ENCODE data around the gene GMPPB. TPM values are rescaled to one million over a fixed set of nuclear protein-coding genes. Genes with fewer than 3 reads are reported as not detected.

Gene GMPPB
- total RNA-seq, 4 donors from 2014 or later, result 15.6 to 31.7 (median 27.3) TPM

DNA sequence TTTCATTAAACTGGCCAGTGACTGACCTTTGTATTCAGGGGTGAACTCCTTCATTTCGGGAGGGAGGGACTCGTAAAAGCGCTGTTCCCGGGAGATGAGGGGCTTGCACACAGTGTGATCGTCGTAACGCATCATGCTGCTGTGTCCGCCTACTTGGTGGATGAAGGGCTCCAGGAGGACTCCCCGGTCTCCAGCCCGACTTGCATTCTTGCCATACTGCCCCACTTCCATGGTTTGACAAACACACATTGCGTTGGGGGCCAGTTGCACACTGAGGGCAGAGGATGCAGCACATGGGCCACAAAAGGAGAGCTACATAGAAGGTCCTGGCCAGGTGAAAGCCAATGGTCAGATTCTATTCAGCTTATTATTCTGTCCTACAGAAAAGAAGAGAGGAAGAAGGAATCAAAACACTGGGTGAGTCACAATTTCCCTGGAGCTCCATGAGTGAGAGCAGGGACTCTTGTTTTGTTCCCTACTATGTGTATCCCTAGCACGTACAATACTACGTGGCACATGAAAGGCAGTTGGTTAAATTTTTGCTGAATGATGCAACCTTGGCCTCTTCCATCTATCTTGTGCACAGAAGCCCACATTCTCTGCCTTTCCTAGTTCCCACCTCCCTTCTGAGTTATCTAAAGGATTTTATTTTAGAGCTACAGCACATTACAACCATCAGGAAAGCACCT, 24.2 kb upstream of the GMPPB start:
- TF ChIP-seq, protein P1, sequence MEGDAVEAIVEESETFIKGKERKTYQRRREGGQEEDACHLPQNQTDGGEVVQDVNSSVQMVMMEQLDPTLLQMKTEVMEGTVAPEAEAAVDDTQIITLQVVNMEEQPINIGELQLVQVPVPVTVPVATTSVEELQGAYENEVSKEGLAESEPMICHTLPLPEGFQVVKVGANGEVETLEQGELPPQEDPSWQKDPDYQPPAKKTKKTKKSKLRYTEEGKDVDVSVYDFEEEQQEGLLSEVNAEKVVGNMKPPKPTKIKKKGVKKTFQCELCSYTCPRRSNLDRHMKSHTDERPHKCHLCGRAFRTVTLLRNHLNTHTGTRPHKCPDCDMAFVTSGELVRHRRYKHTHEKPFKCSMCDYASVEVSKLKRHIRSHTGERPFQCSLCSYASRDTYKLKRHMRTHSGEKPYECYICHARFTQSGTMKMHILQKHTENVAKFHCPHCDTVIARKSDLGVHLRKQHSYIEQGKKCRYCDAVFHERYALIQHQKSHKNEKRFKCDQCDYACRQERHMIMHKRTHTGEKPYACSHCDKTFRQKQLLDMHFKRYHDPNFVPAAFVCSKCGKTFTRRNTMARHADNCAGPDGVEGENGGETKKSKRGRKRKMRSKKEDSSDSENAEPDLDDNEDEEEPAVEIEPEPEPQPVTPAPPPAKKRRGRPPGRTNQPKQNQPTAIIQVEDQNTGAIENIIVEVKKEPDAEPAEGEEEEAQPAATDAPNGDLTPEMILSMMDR (IDR thresholded peaks at IDR 0.05), result no peak
- no peak for DNase-seq (ENCODE audit: low spot score)
- ATAC-seq (ENCODE audit: low FRiP score), result no peak

- TF ChIP-seq, protein P1 (IDR thresholded peaks at IDR 0.05), result no peak
- ATAC-seq (ENCODE audit: low FRiP score) (no peak), DNase-seq (ENCODE audit: low spot score) (no peak)
These were observed 22.2 kb upstream of the GMPPB start for GRCh38 chr3:49745986-49746385.

GRCh38 chr3:49740427-49740826, 16.7 kb upstream of the GMPPB start:
- TF ChIP-seq, protein P1 (IDR thresholded peaks at IDR 0.05), result no peak
- DNase-seq (ENCODE audit: low spot score), result no peak
- ATAC-seq (ENCODE audit: low FRiP score), result no peak

DNA sequence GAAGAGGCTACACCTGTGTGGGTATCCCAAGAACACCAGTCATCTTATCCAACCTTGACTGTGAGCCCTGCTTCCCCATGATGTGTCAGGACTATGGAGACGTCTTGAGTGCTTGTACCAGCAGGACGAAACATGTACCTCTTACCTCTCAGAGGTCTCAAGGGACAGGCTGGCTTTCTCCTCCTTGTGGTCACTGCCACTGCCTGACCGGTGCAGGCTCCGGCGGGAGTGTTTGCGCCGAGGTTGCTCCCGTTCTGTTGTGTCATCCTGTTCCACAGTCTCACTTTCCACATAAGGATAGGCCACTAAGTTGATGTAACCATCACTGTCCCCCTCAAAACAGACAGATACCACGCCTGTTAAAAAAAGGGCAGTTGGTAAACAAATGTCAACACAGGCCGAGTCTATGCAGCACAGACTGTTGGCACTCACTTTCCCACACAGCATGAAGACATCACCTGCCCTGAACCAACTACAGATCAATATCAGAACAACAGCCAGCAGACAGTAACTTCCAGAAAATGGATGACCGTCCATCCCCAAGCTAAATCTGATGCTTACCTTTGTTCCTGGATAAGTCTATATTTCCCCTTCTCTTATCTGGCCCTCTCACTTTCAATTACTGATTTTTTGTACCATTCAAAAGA, 14.4 kb upstream of the GMPPB start:
- no peak for DNase-seq (ENCODE audit: low spot score)
- no peak for ATAC-seq (ENCODE audit: low FRiP score)
- TF ChIP-seq, protein P1 (IDR thresholded peaks at IDR 0.05), result no peak

DNA sequence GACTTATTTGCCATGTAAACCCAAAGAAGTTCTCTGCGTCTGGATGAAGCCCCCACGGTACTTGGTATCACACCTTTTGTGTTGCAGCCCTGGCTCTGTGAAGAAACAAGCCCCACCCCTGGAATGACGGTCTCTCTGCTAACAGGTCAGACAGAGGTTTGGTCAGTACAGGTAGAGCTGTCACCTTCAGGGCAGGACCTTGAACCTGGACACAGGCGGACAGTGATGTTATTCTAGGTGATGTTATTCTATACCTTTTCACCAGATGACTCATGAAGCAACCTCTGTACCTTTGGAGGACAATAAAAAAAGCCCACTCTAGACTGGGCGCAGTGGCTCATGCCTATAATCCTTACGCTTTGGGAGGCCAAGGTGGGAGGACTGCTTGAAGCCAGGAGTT, 11.0 kb upstream of the GMPPB start:
- TF ChIP-seq, protein P1 (IDR thresholded peaks at IDR 0.05), result no peak
- DNase-seq (ENCODE audit: low spot score), result no peak

GRCh38 chr3:49733551-49733950, 9.8 kb upstream of the GMPPB start:
- TF ChIP-seq, protein P1 (IDR thresholded peaks at IDR 0.05), result no peak
- DNase-seq (ENCODE audit: low spot score) (no peak), ATAC-seq (ENCODE audit: low FRiP score) (no peak)

More for the DNA sequence above, 11.0 kb upstream of the GMPPB start:
- no peak for ATAC-seq (ENCODE audit: low FRiP score)

DNA sequence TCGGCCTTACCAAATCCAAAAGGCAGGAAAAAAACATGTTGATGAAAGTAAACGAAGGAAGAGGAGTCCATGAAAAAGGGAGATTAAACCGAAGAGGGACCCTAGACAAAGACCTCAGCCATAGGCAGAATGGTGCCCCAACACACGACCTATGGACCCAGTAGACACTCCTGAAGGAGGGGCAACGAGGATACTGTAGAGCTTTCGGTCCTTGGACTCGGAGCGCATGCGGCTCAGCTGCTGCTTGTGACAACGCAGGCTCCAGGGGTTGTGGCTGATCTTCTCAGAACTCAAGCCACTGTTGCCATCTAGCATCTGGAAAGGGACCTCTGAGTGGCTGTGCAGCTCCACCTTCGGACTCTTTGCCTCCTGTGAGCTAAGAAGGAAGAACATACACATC, 8.8 kb upstream of the GMPPB start:
- TF ChIP-seq, protein P1 (IDR thresholded peaks at IDR 0.05), result no peak
- no peak for ATAC-seq (ENCODE audit: low FRiP score)

More for the DNA sequence above, 8.8 kb upstream of the GMPPB start:
- DNase-seq (ENCODE audit: low spot score), result no peak
